Mesendoderm (in vitro differentiated cells): ENCODE data around the gene CROCC2.

ENCODE experiments used
- DNase-seq: peaks from one replicate; pipeline ENCODE4 v3.0.0; 2013
- H2AK5ac ChIP-seq: 2 replicates; pipeline ENCODE4 v1.6.1; 2013; ENCODE audit warnings: low read length, inconsistent platforms
- H2BK120ac ChIP-seq: 2 replicates; pipeline ENCODE4 v1.6.1; 2013; ENCODE audit warnings: low read depth, mild to moderate bottlenecking, low read length, moderate library complexity, mixed read lengths
- H2BK15ac ChIP-seq: replicated peaks from 2 replicates; pipeline ENCODE4 v1.6.1; 2013; ENCODE audit warnings: low read depth, mild to moderate bottlenecking, moderate library complexity
- H2BK5ac ChIP-seq: 2 replicates; pipeline ENCODE4 v1.6.1; 2013; ENCODE audit warnings: low read length, inconsistent platforms
- H3K18ac ChIP-seq: 2 replicates; pipeline ENCODE4 v1.6.1; 2013; ENCODE audit warnings: mild to moderate bottlenecking, low read length, mixed read lengths
- H3K23ac ChIP-seq: one replicate; pipeline ENCODE4 v1.6.1; 2013; ENCODE audit warnings: low read length
- H3K27ac ChIP-seq: 2 replicates; pipeline ENCODE4 v1.5.1; 2013; ENCODE audit warnings: low read depth, mild to moderate bottlenecking, inconsistent platforms, low read length, moderate library complexity
- H3K27me3 ChIP-seq: 2 replicates; pipeline ENCODE4 v1.6.1; 2013; ENCODE audit warnings: low read length, control low read depth, mild to moderate bottlenecking, inconsistent platforms; ENCODE audit not compliant: insufficient read depth, poor library complexity
- H3K36me3 ChIP-seq: 2 replicates; pipeline ENCODE4 v1.6.1; 2013; ENCODE audit warnings: low read length, inconsistent platforms; ENCODE audit not compliant: control insufficient read depth, insufficient read depth
- H3K4ac ChIP-seq: one replicate; pipeline ENCODE4 v1.6.1; 2013; ENCODE audit warnings: low read depth, mild to moderate bottlenecking, low read length, moderate library complexity
- H3K4me1 ChIP-seq: 2 replicates; pipeline ENCODE4 v1.6.1; 2013; ENCODE audit warnings: low read depth, low read length, inconsistent platforms; ENCODE audit not compliant: control insufficient read depth
- H3K4me2 ChIP-seq: 2 replicates; pipeline ENCODE4 v1.6.1; 2013; ENCODE audit warnings: low read length
- H3K4me3 ChIP-seq: 2 replicates; pipeline ENCODE4 v1.5.1; 2013; ENCODE audit warnings: mild to moderate bottlenecking, low read length
- H3K56ac ChIP-seq: one replicate; pipeline ENCODE4 v1.6.1; 2013; ENCODE audit warnings: low read length
- H3K79me1 ChIP-seq: 2 replicates; pipeline ENCODE4 v1.6.1; 2013; ENCODE audit warnings: low read length, inconsistent platforms
- H3K79me2 ChIP-seq: 2 replicates; pipeline ENCODE4 v1.6.1; 2013; ENCODE audit warnings: mild to moderate bottlenecking, low read length; ENCODE audit not compliant: control insufficient read depth, insufficient read depth
- H3K9ac ChIP-seq: 2 replicates; pipeline ENCODE4 v1.6.1; 2013; ENCODE audit warnings: low read length, inconsistent platforms
- H4K5ac ChIP-seq: one replicate; pipeline ENCODE4 v1.6.1; 2013; ENCODE audit warnings: low read length
- H4K8ac ChIP-seq: one replicate; pipeline ENCODE4 v1.6.1; 2013; ENCODE audit warnings: low read depth, mild to moderate bottlenecking, control low read depth, low read length, moderate library complexity
- WGBS: extraction: QIAGEN DNeasy Blood & Tissue Kit; methylation state at CpG from one replicate; pipeline ENCODE4 v1.1.7; 2013; ENCODE audit warnings: low lambda C conversion rate, missing lambda C conversion rate; ENCODE audit not compliant: insufficient coverage; ENCODE audit errors: extremely low coverage; 5-methylcytosine and 5-hydroxymethylcytosine counted together

The CROCC2 gene

DNA sequence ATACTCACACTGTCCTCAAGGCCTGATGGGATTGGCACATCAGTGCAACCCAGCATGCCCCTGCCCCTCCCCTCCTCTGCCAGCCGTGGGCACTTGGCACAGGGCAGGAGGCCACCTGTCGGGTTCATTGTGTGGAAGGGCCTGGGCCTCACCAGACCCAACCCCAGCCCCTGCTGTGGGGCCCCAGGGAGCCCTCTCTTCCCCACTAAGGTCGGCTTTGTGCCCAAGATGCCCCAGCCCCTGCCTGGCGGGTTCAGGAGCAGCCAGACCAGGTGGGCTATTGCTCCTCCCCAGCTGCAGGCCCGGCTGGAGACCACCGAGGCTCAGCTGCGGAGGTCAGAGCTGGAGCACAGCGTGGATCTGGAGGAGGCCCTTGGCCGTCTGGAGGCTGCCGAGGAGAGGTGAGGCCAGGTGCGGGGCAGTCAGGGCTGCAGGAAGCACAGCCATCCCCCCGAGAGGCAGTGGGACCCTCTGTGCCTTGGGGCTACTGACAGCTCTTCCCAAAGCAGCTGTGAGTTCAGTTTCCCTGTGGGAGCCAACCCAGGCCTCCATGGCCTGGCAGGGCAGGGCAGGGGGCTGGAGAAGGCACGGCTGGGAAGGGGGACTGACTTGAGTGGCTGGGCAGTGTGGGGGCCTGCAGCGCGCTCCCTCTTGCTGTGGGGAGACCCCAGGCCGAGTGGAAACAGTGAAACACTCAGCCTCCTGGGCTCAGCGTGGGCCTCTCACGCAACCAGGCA lies 16.3 kb downstream of the CROCC2 start:
- Histone ChIP-seq H2BK5ac (no peak overlapping the region), H3K4me2 (no peak overlapping the region), H3K56ac (no peak overlapping the region), H3K79me1 (no peaks in the 10 kb centered on the region), H2BK120ac (no peak overlapping the region), H4K5ac (no peak overlapping the region), H2BK15ac (no peak overlapping the region), H3K36me3 (no peaks in the 10 kb centered on the region), H3K23ac (no peak overlapping the region), H3K9ac (no peak overlapping the region), H3K4ac (no peak overlapping the region), H3K18ac (no peak overlapping the region), H4K8ac (no peak overlapping the region), H3K4me1 (no peaks in the 10 kb centered on the region), H2AK5ac (no peak overlapping the region), H3K79me2 (no peaks in the 10 kb centered on the region), H3K4me3 (no peak overlapping the region), H3K27ac (no peak overlapping the region), H3K27me3 (no peaks in the 10 kb centered on the region)
- WGBS: no CpG with 5 or more reads among the region's 18 CpGs
- no peak for DNase-seq

DNA sequence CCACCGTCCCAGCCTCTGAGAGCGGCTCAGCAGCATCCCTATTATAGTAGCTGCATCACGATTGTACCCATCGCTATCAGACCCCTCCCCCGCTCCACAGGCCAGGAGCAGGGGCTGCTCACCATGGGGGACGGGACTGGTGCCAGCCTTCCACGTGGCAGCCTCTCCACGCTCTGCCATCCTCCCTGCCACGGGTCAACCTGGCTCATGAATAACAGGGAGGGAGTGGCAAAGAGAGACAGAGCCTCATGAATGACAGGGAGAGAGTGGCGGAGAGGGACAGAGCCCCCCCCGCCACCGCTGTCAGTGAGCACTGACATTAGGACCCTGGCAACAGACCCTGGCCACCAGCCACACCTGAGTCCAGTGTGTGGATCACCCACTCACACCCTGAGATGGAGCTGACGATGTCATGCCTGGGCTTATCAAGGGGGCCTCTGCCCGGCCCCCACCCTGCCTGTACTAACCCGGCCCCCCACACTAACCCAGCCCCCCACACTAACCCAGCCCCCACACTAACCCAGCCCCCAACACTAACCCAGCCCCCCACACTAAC lies 16.9 kb downstream of the CROCC2 start:
- no peaks in the 10 kb centered on the region for H3K79me2 ChIP-seq
- no peak overlapping the region for H4K5ac ChIP-seq
- H3K18ac ChIP-seq: no peak overlapping the region
- no peak overlapping the region for H4K8ac ChIP-seq
- no peak overlapping the region for H2BK5ac ChIP-seq
- DNase-seq: no peak
- no peak overlapping the region for H3K23ac ChIP-seq
- H3K4me2 ChIP-seq: no peak overlapping the region
- H3K56ac ChIP-seq: no peak overlapping the region
- H2BK120ac ChIP-seq: no peak overlapping the region
- H3K9ac ChIP-seq: no peak overlapping the region
- no peaks in the 10 kb centered on the region for H3K36me3 ChIP-seq
- H3K27me3 ChIP-seq: no peaks in the 10 kb centered on the region
- no peak overlapping the region for H2AK5ac ChIP-seq
- no peak overlapping the region for H3K4me3 ChIP-seq
- no peak overlapping the region for H3K4ac ChIP-seq
- H3K27ac ChIP-seq: no peak overlapping the region
- WGBS: no CpG with 5 or more reads among the region's 15 CpGs
- no peaks in the 10 kb centered on the region for H3K79me1 ChIP-seq
- H3K4me1 ChIP-seq: no peaks in the 10 kb centered on the region
- H2BK15ac ChIP-seq: no peak overlapping the region

DNA sequence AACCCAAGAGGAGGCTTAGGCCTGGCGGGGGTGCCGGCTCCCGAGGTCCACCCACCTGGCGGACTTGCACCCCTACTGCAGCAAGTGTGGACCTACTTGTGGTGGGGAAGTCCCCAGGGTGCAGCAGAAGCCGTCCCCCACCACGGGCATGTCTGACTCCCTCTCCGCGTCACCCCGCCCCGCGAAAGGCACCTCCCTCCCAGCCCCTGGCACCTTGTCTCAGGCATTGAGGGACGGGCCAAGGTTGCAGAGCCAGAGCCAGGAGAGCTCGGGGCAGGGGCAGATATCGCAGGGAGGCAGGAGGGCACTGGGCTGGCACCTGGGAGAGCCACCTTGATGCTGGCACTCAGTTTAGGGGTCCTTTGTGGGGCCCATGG lies 19.0 kb downstream of the CROCC2 start:
- Histone ChIP-seq H3K56ac (no peak overlapping the region), H2BK120ac (no peak overlapping the region), H2AK5ac (no peak overlapping the region), H3K23ac (no peak overlapping the region), H3K9ac (no peak overlapping the region), H2BK15ac (no peak overlapping the region), H3K18ac (no peak overlapping the region), H3K27me3 (no peaks in the 10 kb centered on the region), H3K36me3 (no peaks in the 10 kb centered on the region), H3K4me2 (no peak overlapping the region), H4K8ac (no peak overlapping the region), H3K4me1 (no peaks in the 10 kb centered on the region), H3K79me2 (no peaks in the 10 kb centered on the region), H2BK5ac (no peak overlapping the region), H4K5ac (no peak overlapping the region), H3K4ac (no peak overlapping the region), H3K79me1 (no peaks in the 10 kb centered on the region), H3K27ac (no peak overlapping the region), H3K4me3 (no peak overlapping the region)
- no peak for DNase-seq
- WGBS: no CpG with 5 or more reads among the region's 14 CpGs

DNA sequence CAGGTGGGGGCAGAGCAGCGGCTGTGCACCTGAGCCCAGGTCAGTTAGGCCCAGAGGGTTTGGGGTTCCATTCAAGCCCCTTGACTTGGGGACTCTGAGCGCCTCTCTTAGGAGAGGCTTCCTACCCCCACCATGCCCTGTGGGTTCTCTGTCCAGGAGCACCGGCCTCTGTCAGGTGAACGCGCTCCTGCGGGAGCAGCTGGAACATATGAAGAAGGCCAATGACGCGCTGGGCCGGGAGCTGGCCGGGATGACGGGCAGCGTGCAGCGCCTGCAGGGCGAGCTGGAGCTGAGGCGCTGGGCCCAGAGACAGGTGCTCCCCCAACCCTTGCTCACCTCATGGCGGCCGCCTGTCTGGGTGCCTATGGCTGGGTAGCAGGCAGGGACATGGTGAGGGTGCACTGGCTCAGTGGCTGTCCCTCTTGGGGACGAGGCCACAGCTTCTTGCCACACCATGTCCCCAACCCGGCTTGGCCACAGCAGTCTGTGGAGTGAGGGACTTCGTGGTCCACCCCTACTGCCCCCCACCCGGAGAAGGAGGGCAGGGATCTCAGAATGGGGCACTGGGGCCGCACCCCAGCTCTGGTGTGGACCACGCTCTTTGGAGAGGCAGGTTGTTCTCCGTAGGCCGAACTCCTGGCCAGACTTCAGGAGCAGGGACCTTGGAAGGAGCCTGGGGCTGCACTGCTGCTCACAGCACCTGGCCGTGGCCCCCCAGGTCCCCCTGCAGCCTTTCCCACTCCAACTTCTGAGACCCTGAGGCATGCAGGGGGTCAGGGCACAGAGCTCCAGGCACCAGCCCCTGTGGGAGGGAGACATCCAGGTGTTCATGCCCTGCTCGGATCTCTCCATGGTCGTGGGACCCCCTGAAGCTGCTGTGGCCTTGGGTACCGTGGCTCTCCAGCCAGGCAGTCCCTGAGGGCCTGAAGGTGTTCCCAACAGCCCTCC lies 19.7 kb downstream of the CROCC2 start:
- Histone ChIP-seq H3K4ac (no peak overlapping the region), H4K8ac (no peak overlapping the region), H2BK120ac (no peak overlapping the region), H3K56ac (no peak overlapping the region), H3K9ac (no peak overlapping the region), H3K27me3 (no peaks in the 10 kb centered on the region), H2AK5ac (no peak overlapping the region), H3K4me2 (no peak overlapping the region), H4K5ac (no peak overlapping the region), H3K23ac (no peak overlapping the region), H3K79me1 (no peaks in the 10 kb centered on the region), H3K79me2 (no peaks in the 10 kb centered on the region), H3K27ac (no peak overlapping the region), H2BK5ac (no peak overlapping the region), H2BK15ac (no peak overlapping the region), H3K4me1 (no peaks in the 10 kb centered on the region), H3K4me3 (no peak overlapping the region), H3K36me3 (no peaks in the 10 kb centered on the region), H3K18ac (no peak overlapping the region)
- no peak for DNase-seq
- no CpG with 5 or more reads among the region's 29 CpGs for WGBS

DNA sequence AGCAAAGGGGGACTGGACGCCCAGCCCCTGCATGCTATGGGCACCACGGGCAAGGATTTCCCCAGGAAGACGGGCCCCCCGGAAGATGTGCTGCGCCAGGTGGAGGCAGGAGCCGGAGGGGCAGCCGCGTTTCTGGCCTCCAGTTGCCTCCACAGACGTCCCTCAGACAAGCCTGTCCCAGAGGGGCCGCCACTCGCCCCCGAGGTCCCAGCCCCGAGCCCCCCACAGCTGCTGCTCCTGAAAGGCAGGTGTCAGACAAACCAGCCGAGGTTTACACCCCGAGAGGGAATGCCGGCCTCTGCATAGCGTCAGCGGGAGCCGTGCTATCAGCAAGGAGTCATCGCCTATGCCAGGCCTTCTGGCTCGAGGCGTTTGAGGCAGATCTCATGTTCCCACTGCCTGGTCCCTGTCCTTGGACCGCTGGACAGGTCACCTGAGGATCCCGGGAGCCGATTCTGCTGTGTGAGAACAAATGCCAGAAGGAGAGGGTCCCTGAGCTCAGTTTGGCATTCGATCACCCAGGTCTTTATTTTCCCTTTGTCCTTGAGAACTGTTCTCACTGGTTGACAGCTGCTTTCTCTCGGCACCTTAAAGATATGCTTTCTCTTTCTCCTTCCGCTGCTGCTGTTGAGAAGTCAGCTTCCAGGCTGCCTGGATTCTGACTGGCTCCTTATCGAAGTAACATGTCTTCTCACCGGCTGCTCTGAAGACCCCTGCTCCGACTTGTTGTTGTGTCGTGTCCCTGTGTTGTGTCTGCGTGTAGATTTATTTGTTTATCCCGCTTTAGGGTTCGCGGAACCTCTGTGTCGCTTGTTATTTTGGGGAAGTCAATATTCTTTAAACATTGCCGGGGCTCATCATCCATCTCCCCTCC lies 20.6 kb downstream of the CROCC2 start:
- no peak overlapping the region for H4K8ac ChIP-seq
- H2BK120ac ChIP-seq: no peak overlapping the region
- no peak overlapping the region for H4K5ac ChIP-seq
- no peak overlapping the region for H2BK5ac ChIP-seq
- H3K27me3 ChIP-seq: no peaks in the 10 kb centered on the region
- H3K4ac ChIP-seq: no peak overlapping the region
- WGBS: no CpG with 5 or more reads among the region's 38 CpGs
- no peaks in the 10 kb centered on the region for H3K4me1 ChIP-seq
- H3K79me1 ChIP-seq: no peaks in the 10 kb centered on the region
- no peak overlapping the region for H3K56ac ChIP-seq
- no peak overlapping the region for H3K4me3 ChIP-seq
- no peak overlapping the region for H3K9ac ChIP-seq
- H3K36me3 ChIP-seq: no peaks in the 10 kb centered on the region
- no peak overlapping the region for H3K23ac ChIP-seq
- H2AK5ac ChIP-seq: no peak overlapping the region
- DNase-seq: no peak
- no peaks in the 10 kb centered on the region for H3K79me2 ChIP-seq
- H3K18ac ChIP-seq: no peak overlapping the region
- H3K4me2 ChIP-seq: no peak overlapping the region
- no peak overlapping the region for H3K27ac ChIP-seq
- H2BK15ac ChIP-seq: no peak overlapping the region
